ENCODE data around the gene CFAP141.

GRCh38 chr1:154219541-154219940 is 13.4 kb upstream of the CFAP141 start:
- TF ChIP-seq YY1 (IDR thresholded peaks at IDR 0.05; ENCODE audit: insufficient read depth, insufficient read length) (no peak), SUZ12 (IDR thresholded peaks at IDR 0.05; ENCODE audit: extremely low read depth, insufficient read depth, insufficient read length) (no peak), ZNF274 (IDR thresholded peaks at IDR 0.05; ENCODE audit: low read depth, low read length) (no peak)
